Stimulated activated memory B cell treated with anti-CD40 and anti-IgM and Interleukin-4, amounts not matched to agents 10 μg/mL and 1 μg/mL and 100 μg/mL, for 72 hours (primary cell): ENCODE data around the gene ST14.

Experiments used
- ATAC-seq: fragments of 150-1000 bp; cut with Tn5 transposase; 2 replicates; pipeline ENCODE4 v1.10.0; 2021
- H3K27ac Mint-ChIP-seq: one replicate; pipeline ENCODE4 v1.8.0; 2022; ENCODE audit warnings: mild to moderate bottlenecking, mixed read lengths
- H3K27me3 Mint-ChIP-seq: one replicate; pipeline ENCODE4 v1.8.0; 2022; ENCODE audit warnings: mixed read lengths
- H3K36me3 Mint-ChIP-seq: one replicate; pipeline ENCODE4 v1.8.0; 2022; ENCODE audit warnings: mixed read lengths
- H3K4me1 Mint-ChIP-seq: one replicate; pipeline ENCODE4 v1.8.0; 2022; ENCODE audit warnings: mixed read lengths
- H3K4me3 Mint-ChIP-seq: one replicate; pipeline ENCODE4 v1.8.0; 2022; ENCODE audit warnings: mild to moderate bottlenecking, moderate library complexity, mixed read lengths
- H3K9me3 Mint-ChIP-seq: one replicate; pipeline ENCODE4 v1.8.0; 2022; ENCODE audit warnings: mixed read lengths

Gene ST14

GRCh38 chr11:130148796-130149326, 10.7 kb upstream of the ST14 start:
- no peak for ATAC-seq
- peaks cover 47% of the 10 kb centered on the region for H3K4me1 Mint-ChIP-seq
- H3K36me3 Mint-ChIP-seq: peaks cover 6% of the 10 kb centered on the region
- H3K9me3 Mint-ChIP-seq: no peaks in the 10 kb centered on the region
- H3K27ac Mint-ChIP-seq: peak overlapping the region; percentile 58
- H3K27me3 Mint-ChIP-seq: no peaks in the 10 kb centered on the region
- no peak overlapping the region for H3K4me3 Mint-ChIP-seq

DNA sequence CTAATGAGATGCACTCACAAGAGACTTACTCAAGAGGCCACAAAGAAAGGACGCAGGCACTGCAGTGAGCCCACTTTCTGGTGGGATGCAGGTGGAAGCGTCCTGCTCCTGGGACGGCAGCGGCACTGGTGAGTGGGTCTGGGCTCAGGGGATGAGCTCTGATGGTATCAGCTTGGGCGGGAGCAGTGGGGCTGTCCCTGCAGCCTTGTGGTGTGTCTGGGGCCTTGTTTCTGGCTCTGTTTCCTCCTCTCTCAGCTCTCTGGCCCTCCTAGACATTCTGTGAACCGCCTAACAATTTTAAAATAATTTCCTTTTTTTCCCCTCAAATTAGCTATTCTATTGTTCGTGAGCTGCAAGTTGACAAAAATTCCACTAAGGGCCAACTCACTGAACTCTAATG, 8.8 kb upstream of the ST14 start:
- no peaks in the 10 kb centered on the region for H3K36me3 Mint-ChIP-seq
- peak overlapping the region; percentile 21 for H3K4me3 Mint-ChIP-seq
- H3K4me1 Mint-ChIP-seq: peaks cover 53% of the 10 kb centered on the region
- peak overlapping the region; percentile 85 for H3K27ac Mint-ChIP-seq
- H3K27me3 Mint-ChIP-seq: no peaks in the 10 kb centered on the region
- H3K9me3 Mint-ChIP-seq: no peaks in the 10 kb centered on the region
- peak; percentile 77 for ATAC-seq

- peaks cover 53% of the 10 kb centered on the region for H3K4me1 Mint-ChIP-seq
Observed at GRCh38 chr11:130151196-130151595, 8.4 kb upstream of the ST14 start.

GRCh38 chr11:130156108-130157022, 3.2 kb upstream of the ST14 start:
- no peak for ATAC-seq
- no peaks in the 10 kb centered on the region for H3K36me3 Mint-ChIP-seq
- peaks cover 63% of the 10 kb centered on the region for H3K4me1 Mint-ChIP-seq

More at GRCh38 chr11:130151196-130151595, 8.4 kb upstream of the ST14 start:
- Mint-ChIP-seq H3K27ac (peak overlapping the region; percentile 85), H3K4me3 (peak overlapping the region; percentile 21), H3K9me3 (no peaks in the 10 kb centered on the region), H3K36me3 (no peaks in the 10 kb centered on the region), H3K27me3 (no peaks in the 10 kb centered on the region)
- ATAC-seq: peak; percentile 6

DNA sequence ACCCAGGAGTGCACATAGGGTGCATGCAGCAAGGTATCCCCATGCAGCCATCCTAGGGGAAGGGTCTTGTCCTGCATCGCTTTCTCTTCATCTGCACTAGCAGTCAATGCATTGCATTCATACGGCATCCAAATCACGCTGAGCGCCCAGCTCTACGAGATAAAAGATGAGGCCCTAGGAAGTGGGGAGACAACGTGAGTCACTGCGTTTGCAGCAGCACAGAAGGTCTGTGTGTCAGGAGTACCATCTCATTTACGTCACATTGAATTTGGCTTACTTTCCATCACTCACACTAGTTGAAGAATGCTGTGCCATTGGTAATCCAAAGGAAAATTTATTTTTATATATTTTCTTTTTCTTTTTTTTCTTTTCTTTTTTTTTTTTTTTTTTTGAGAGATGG, 2.5 kb upstream of the ST14 start:
- Mint-ChIP-seq H3K4me1 (peaks cover 63% of the 10 kb centered on the region), H3K27ac (no peak overlapping the region), H3K4me3 (no peak overlapping the region), H3K9me3 (no peaks in the 10 kb centered on the region), H3K27me3 (no peaks in the 10 kb centered on the region), H3K36me3 (no peaks in the 10 kb centered on the region)
- ATAC-seq: no peak

More at GRCh38 chr11:130156108-130157022, 3.2 kb upstream of the ST14 start:
- no peaks in the 10 kb centered on the region for H3K27me3 Mint-ChIP-seq
- no peak overlapping the region for H3K27ac Mint-ChIP-seq
- no peak overlapping the region for H3K4me3 Mint-ChIP-seq
- no peaks in the 10 kb centered on the region for H3K9me3 Mint-ChIP-seq

DNA sequence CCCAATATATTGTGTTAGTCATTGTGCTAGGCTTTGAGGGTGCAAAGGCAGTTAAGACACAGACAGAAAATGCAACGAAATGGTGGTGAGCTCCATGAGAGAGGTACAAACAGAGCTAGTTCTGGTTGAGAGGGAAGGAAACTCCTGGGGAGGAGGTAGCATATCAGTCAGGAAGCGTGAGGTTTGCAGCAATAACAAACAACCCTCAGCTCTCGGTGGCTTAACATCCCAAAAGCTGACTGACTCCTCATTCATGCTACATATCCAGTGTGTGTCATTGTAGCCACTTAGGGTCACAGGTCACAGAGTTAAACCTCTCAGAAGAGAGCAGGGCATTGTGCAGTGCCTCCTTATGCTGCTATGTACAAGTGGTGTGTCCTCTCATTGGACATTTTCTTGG, 1.7 kb upstream of the ST14 start:
- H3K27ac Mint-ChIP-seq: peak overlapping the region; percentile 66
- no peak for ATAC-seq
- peaks cover 68% of the 10 kb centered on the region for H3K4me1 Mint-ChIP-seq
- peak overlapping the region; percentile 67 for H3K4me3 Mint-ChIP-seq
- no peaks in the 10 kb centered on the region for H3K27me3 Mint-ChIP-seq
- no peaks in the 10 kb centered on the region for H3K9me3 Mint-ChIP-seq
- H3K36me3 Mint-ChIP-seq: no peaks in the 10 kb centered on the region

GRCh38 chr11:130159139-130159538, 443 bp upstream of the ST14 start:
- peaks cover 72% of the 10 kb centered on the region for H3K4me1 Mint-ChIP-seq
- no peaks in the 10 kb centered on the region for H3K27me3 Mint-ChIP-seq
- peak overlapping the region; percentile 67 for H3K4me3 Mint-ChIP-seq
- no peak for ATAC-seq
- H3K9me3 Mint-ChIP-seq: no peaks in the 10 kb centered on the region
- no peaks in the 10 kb centered on the region for H3K36me3 Mint-ChIP-seq
- peak overlapping the region; percentile 66 for H3K27ac Mint-ChIP-seq

DNA sequence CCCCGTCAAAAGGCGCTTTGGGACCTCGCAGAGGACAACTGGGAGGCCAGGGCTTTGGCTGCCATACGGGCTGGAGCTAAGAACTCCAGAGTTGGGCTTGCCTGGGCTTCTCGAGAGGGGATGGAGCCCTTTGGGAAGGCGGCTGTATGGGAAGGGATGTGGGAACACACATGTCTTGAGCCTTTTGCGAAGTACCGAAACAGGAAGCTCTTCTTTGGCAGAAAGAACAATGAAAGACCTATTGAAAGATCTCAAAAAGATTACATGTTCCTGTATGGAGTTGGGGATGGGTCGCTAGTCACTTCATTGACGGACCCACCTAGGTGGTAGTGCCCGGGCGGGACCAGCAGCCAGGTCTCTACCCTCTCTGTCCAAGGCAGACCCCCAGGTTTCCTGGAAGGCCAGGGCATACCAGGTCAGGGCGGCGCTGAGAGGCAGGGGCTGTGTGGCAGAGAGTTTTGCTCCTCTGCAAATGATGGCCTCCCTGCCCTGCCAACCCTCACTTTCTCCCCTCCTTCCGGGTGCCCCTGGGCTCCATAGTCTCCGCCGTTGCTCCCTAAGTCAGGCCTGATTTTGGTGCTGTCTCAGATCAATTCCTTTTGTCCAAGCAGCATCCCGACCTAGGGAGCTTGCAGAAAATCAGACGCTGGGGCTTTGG, 1.0 kb downstream of the ST14 start:
- H3K4me3 Mint-ChIP-seq: peak overlapping the region; percentile 67
- H3K36me3 Mint-ChIP-seq: no peaks in the 10 kb centered on the region

DNA sequence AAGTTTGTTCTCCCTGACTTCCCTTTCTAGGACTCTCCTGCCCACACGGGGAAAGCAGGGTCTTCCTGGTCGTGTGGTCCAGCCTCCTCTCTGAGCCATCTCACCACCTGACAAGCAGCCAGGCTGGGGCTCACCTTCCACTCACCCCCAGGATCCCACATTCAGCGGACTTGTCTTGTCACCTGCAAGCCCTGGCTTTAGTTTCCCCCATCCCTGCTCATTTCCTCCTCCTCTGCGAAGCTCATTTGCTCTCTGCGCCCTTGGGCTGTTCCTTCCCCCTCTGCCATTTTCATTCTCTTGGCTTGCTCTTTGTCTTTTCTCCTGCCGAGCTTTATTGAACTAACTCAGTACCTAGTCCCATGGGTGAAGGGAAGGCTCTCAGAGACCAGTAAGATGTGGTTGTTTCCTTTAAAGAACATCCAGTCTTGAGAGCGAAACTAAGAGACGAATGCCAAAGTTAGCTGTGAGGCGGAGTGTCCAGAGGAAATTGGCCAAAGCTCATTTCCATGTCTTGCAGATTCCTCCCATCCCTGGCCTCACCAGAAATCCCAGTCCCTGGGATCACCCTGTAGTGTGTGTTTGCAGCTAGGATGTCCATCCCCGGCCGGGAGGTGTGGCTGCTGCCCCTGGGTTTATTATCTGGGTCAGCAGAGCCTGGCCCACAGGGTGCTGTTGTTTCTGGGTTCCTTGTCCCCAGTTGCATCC, 2.0 kb downstream of the ST14 start:
- Mint-ChIP-seq H3K4me3 (peak overlapping the region; percentile 67), H3K9me3 (no peaks in the 10 kb centered on the region), H3K36me3 (no peaks in the 10 kb centered on the region), H3K27ac (peak overlapping the region; percentile 38), H3K27me3 (no peaks in the 10 kb centered on the region), H3K4me1 (peaks cover 68% of the 10 kb centered on the region)
- no peak for ATAC-seq

More for the DNA sequence above, 1.0 kb downstream of the ST14 start:
- peak overlapping the region; percentile 66 for H3K27ac Mint-ChIP-seq
- H3K4me1 Mint-ChIP-seq: peaks cover 69% of the 10 kb centered on the region
- H3K27me3 Mint-ChIP-seq: no peaks in the 10 kb centered on the region
- no peaks in the 10 kb centered on the region for H3K9me3 Mint-ChIP-seq
- ATAC-seq: no peak

DNA sequence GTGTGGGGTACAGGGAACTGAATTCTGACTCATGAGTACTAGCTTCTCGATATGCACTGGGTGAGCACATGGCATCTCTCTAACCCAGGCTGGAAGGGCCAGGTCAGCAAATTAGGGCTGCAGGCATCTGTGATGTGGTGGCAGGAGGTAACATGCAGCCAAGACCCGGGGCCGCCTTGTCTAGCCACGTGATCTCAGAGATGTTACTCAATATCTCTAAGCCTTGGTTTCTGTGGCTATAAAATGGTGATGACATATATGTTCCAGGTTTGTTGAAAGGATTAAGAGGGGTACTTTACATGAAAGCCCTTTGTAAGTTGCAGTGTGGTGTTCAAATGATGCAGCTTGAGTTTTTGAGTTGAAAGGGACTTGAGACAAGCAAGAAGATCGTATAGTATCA, 3.2 kb downstream of the ST14 start:
- Mint-ChIP-seq H3K9me3 (no peaks in the 10 kb centered on the region), H3K36me3 (no peaks in the 10 kb centered on the region), H3K4me1 (peaks cover 77% of the 10 kb centered on the region), H3K27ac (peak overlapping the region; percentile 59), H3K4me3 (no peak overlapping the region), H3K27me3 (no peaks in the 10 kb centered on the region)
- ATAC-seq: no peak

DNA sequence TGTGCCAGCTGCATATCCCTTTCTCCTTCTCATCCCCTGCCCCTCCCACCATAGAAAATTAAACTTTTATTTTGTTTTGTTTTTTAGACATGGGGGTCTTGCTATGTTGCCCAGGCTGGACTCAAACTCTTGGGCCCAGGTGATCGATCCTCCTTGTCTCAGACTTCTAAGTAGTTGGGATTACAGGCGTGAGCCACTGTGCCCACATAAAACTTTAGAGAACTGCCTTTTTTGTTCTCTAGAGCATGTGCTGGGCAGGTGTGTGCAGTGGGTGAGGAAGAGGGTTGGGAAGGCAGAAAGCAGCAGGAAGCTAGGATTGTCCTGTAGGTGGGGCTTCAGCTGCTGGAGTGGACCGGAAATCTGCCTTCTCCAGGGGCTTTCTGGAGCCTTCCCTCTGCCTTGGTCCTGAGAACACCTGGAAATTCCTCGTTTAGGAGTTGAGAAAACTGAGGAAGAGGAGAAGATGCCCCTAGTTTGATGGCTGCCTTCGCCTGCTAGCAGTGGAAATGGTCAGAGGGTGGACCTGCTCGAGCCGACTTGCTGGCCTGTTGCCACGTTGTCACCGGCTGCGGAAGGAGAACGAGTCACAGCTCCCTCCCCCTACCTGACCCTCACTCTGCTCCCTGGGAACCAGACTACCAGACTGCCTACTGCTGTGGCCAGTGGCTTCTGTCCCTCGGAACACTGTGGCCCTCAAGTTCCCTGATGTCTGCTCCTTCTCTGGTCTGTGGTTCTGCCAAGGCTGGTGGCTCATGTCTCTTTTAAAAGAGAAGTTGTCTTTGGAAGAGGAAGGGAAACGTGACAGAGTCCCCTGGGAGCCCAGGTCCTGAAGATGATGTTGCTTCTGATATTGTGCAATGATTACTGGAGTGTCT, 4.0 kb downstream of the ST14 start:
- Mint-ChIP-seq H3K27ac (peak overlapping the region; percentile 59), H3K4me3 (peak overlapping the region; percentile 19), H3K27me3 (no peaks in the 10 kb centered on the region), H3K4me1 (peaks cover 80% of the 10 kb centered on the region), H3K9me3 (no peaks in the 10 kb centered on the region), H3K36me3 (no peaks in the 10 kb centered on the region)
- ATAC-seq: peak; percentile 50

DNA sequence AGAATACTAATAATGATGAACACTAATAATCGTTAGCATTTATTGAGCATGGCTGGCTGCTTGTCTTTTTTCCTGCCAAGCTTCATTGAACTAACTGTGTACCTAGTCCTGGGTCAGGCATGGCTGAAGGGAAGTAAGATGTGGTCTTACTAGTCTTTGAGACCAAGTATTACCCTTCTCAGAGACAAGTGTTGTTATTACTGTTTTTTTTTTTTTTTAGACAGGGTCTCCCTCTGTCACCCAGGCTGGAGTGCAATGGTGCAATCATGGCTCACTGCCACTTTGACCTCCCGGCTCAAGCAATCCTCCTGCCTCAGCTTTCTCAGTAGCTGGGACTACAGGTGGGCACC, 4.6 kb downstream of the ST14 start:
- ATAC-seq: no peak
- Mint-ChIP-seq H3K27ac (peak overlapping the region; percentile 59), H3K4me1 (peaks cover 76% of the 10 kb centered on the region), H3K4me3 (no peak overlapping the region), H3K36me3 (peaks cover 1% of the 10 kb centered on the region), H3K27me3 (no peaks in the 10 kb centered on the region), H3K9me3 (no peaks in the 10 kb centered on the region)

DNA sequence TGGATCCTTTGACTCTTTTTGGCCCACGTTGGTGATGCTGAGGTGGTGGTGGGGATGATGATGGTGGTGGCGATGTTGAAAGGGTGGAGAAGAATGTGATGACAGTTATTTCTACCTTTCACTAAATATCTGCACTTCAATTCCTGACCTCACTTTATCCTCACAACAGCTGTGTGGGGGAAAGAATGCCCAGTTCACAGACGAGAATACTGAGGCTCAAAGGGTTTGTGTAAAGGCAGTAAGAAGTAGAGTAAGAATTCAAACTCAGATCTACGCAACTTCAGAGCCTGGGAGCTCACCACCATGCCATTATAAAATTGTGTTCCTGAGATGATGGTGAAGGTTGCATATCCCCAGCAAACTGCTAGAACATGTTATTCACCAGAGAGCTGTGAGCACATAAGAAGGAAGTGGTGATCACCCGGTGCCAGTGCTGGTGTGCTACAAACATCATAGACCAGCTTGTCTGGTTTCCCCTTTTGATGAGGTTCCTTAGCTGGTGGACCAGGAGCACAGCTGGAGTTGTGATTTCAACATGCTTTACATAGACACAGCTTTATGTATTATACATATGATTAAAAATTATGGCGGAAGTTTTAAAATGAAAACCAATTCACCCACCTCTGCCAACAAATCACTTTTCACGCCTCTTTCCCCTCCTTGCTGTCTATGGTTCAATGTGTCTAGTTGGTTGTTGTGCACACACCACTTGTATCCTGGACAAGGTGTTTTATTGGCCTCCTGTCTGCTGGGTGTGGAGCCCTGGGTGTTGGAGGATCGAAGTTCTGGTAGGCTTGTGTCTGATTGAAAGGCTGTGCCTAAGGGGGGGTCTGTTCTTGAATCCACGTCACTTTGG, 6.2 kb downstream of the ST14 start:
- peak overlapping the region; percentile 87 for H3K27ac Mint-ChIP-seq
- H3K9me3 Mint-ChIP-seq: no peaks in the 10 kb centered on the region
- H3K4me3 Mint-ChIP-seq: peak overlapping the region; percentile 45
- H3K4me1 Mint-ChIP-seq: peaks cover 82% of the 10 kb centered on the region
- ATAC-seq: peak; percentile 82
- no peaks in the 10 kb centered on the region for H3K27me3 Mint-ChIP-seq
- peaks cover 8% of the 10 kb centered on the region for H3K36me3 Mint-ChIP-seq

DNA sequence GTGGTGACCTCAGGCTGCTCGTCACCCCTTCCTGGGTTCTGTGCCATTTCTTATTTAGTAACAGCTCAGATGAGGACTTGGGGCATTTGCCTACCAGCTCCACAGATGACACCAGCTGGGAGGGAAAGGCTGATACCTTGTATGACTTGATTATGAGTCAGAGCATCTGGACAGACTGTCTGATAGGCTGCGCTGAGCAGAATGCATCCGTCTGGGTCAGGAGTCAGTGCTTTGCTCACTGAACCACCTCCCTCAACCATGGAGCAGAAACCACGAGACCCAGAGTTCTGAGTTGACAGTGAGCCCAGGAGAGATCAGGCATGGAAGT, 6.8 kb downstream of the ST14 start:
- Mint-ChIP-seq H3K27ac (peak overlapping the region; percentile 87), H3K27me3 (no peaks in the 10 kb centered on the region), H3K36me3 (peaks cover 8% of the 10 kb centered on the region), H3K4me1 (peaks cover 82% of the 10 kb centered on the region), H3K9me3 (no peaks in the 10 kb centered on the region), H3K4me3 (peak overlapping the region; percentile 45)
- peak; percentile 95 for ATAC-seq
